ENCODE results near the gene CLCN1.

Gene CLCN1

GRCh38 chr7:143286522-143286890 is 29.4 kb upstream of the CLCN1 start:
- DNase-seq (ENCODE audit: low read depth in 1 of 2, low spot score in 1 of 2), result no peak
- Histone ChIP-seq H3K4me3 (replicated peaks; ENCODE audit: insufficient read depth, low read length) (no peak overlapping the region), H3K27ac (replicated peaks) (no peak overlapping the region), H3K27me3 (ENCODE audit: insufficient read depth, poor library complexity, severe bottlenecking) (no peaks in the 10 kb centered on the region)
- no peak for TF ChIP-seq REST (IDR thresholded peaks at IDR 0.05; ENCODE audit: insufficient replicate concordance, low read depth)
- no peak for TF ChIP-seq GABPA (IDR thresholded peaks at IDR 0.05; ENCODE audit: low read depth)
- no peak for TF ChIP-seq POLR2AphosphoS5 (IDR thresholded peaks at IDR 0.05; ENCODE audit: low read depth)

- TF ChIP-seq REST (IDR thresholded peaks at IDR 0.05; ENCODE audit: insufficient replicate concordance, low read depth) (no peak), SPI1 (IDR thresholded peaks at IDR 0.05; ENCODE audit: borderline replicate concordance, low read depth) (no peak), GABPA (IDR thresholded peaks at IDR 0.05; ENCODE audit: low read depth) (no peak), CTCF (IDR thresholded peaks at IDR 0.05; ENCODE audit: insufficient read depth, low read length) (no peak), POLR2AphosphoS5 (IDR thresholded peaks at IDR 0.05; ENCODE audit: low read depth) (no peak; the same call in 1 of the 2 replicates)
- Histone ChIP-seq H3K27me3 (ENCODE audit: insufficient read depth, poor library complexity, severe bottlenecking) (no peaks in the 10 kb centered on the region), H3K4me3 (replicated peaks; ENCODE audit: insufficient read depth, low read length) (no peak overlapping the region; the same call in 1 of the 2 replicates), H3K27ac (replicated peaks) (peak overlapping the region; percentile 60)
- no peak for DNase-seq (ENCODE audit: low read depth in 1 of 2, low spot score in 1 of 2)
These were observed 28.5 kb upstream of the CLCN1 start for GRCh38 chr7:143287339-143287934.

GRCh38 chr7:143287935-143288826 is 27.7 kb upstream of the CLCN1 start, which contains the start of gene CASP2:
TSS of gene CASP2 (plus strand) at chr7:143288351. CDS start at chr7:143288456, 105 bp downstream.
- peak within 1 kb of the TSS; percentile 97 for H3K27ac ChIP-seq (replicated peaks)
- no peaks in the 10 kb centered on the region for H3K27me3 ChIP-seq (ENCODE audit: insufficient read depth, poor library complexity, severe bottlenecking)
- H3K4me3 ChIP-seq (replicated peaks; ENCODE audit: insufficient read depth, low read length), result peak within 1 kb of the TSS; percentile 81
- DNase-seq (ENCODE audit: low read depth in 1 of 2, low spot score in 1 of 2), result peak; percentile 91 to 98
- TF ChIP-seq REST (IDR thresholded peaks at IDR 0.05; ENCODE audit: insufficient replicate concordance, low read depth), result peak; percentile 45
- TF ChIP-seq GABPA (IDR thresholded peaks at IDR 0.05; ENCODE audit: low read depth), result no peak
- no peak; the same call in 1 of the 2 replicates for TF ChIP-seq SPI1 (IDR thresholded peaks at IDR 0.05; ENCODE audit: borderline replicate concordance, low read depth)
- no peak for TF ChIP-seq CTCF (IDR thresholded peaks at IDR 0.05; ENCODE audit: insufficient read depth, low read length)
- TF ChIP-seq POLR2AphosphoS5 (IDR thresholded peaks at IDR 0.05; ENCODE audit: low read depth), result peak; percentile 78

Measured in HL-60 (cell line).